Vagina (tissue), 2 donors: ENCODE measurements around the gene AGBL4.

Source experiments
- POLR2A ChIP-seq, 2 donors: fragments of 450-650 bp; IDR thresholded peaks; one replicate each; pipeline ENCODE4 v1.6.1; 2017; ENCODE audit warnings: antibody characterized with exemption in 2 of 2, mild to moderate bottlenecking in 2 of 2, moderate library complexity in 2 of 2
- TF ChIP-seq, protein P1 (sequence below), 3 experiments: fragments of 450-650 bp in 2 of 3; fragments of 200-600 bp in 1 of 3; sonication (generic) in 1 of 3; IDR thresholded peaks; one replicate each; pipeline ENCODE4 v1.5.1; 2017 to 2019; ENCODE audit warnings: antibody characterized with exemption in 3 of 3, mild to moderate bottlenecking in 2 of 3, moderate library complexity in 2 of 3

DNA sequence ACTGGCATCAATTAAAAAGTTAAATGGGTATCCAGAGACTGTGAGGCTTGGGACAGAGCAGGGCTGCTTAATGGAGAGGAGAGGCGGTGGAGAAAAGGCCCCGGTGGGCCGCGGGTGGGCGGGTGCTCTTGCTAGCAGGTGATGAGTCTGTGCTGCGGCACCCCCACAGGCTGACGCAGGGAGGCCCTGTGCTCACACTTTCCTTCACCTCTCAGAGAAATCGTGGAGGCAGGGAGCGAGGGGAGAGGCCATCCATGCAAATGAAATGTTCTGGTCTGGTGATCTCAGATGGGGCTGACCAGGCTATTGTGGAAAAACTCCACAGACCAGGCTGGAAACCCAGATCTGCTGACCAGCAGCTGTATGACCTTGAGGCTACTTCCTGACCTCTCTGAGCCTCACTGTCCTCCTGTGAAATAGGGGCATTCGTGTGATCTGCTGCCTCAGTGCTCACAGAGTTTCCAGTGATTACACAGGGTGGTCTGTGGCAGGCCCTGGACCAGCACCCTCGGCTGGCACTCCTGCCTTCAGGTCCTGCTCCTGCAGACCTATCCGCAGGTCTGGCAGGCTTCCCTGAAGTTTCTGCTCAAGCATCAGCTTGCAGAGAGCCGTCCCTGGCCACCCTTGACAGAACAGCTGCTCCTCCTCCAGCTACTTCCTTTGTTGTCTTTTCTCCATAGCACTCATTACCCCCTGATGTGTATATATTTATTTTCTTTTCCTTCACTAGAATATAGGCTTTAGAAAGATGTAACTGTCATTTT lies 1336.3 kb downstream of the AGBL4 start:
- TF ChIP-seq POLR2A (IDR thresholded peaks at IDR 0.05): no peak
- TF ChIP-seq, protein P1, sequence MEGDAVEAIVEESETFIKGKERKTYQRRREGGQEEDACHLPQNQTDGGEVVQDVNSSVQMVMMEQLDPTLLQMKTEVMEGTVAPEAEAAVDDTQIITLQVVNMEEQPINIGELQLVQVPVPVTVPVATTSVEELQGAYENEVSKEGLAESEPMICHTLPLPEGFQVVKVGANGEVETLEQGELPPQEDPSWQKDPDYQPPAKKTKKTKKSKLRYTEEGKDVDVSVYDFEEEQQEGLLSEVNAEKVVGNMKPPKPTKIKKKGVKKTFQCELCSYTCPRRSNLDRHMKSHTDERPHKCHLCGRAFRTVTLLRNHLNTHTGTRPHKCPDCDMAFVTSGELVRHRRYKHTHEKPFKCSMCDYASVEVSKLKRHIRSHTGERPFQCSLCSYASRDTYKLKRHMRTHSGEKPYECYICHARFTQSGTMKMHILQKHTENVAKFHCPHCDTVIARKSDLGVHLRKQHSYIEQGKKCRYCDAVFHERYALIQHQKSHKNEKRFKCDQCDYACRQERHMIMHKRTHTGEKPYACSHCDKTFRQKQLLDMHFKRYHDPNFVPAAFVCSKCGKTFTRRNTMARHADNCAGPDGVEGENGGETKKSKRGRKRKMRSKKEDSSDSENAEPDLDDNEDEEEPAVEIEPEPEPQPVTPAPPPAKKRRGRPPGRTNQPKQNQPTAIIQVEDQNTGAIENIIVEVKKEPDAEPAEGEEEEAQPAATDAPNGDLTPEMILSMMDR (IDR thresholded peaks at IDR 0.05): no peak
